ENCODE data around the gene KLC1.

KLC1 gene

DNA sequence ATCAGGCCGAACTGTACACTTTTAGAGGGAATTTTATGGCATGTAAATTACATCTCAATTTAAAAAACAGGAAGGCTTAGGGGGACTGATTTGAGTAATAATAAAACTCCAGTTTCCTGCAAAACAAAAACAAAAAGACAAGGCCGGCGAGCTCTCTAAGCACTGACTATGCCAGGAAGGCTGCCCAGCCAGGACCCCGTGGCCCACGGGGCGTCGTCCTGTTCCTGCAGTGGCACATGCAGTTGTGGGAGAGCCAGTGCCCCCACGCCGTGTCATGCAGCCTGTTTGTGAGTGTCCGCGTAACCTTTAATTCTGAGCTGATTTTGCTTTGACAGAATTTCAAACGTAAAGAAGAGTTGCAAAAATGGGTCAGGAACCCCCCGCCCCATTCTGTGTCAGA lies 75.7 kb downstream of the KLC1 start:
- H3K4me1 ChIP-seq (ENCODE audit: control insufficient read depth, insufficient read depth, low read length), result peaks cover 24% of the 10 kb centered on the region
- H3K9me3 ChIP-seq (ENCODE audit: control insufficient read depth in 2 of 2, low read length in 2 of 2), result no peaks in the 10 kb centered on the region
- H3K4me3 ChIP-seq (ENCODE audit: low read length in 2 of 2), result no peak overlapping the region
- no peak overlapping the region for H3K27ac ChIP-seq (ENCODE audit: low read length)
- peaks cover 19 to 34% of the 10 kb centered on the region in 2 donors for H3K36me3 ChIP-seq (ENCODE audit: control insufficient read depth in 2 of 2, insufficient read depth in 2 of 2, low read length in 2 of 2)
- H3K9ac ChIP-seq (ENCODE audit: low read length in 2 of 2), result no peak overlapping the region
- H3K27me3 ChIP-seq (ENCODE audit: control insufficient read depth in 1 of 2, insufficient read depth in 2 of 2, low read length in 2 of 2), result no peaks in the 10 kb centered on the region

DNA sequence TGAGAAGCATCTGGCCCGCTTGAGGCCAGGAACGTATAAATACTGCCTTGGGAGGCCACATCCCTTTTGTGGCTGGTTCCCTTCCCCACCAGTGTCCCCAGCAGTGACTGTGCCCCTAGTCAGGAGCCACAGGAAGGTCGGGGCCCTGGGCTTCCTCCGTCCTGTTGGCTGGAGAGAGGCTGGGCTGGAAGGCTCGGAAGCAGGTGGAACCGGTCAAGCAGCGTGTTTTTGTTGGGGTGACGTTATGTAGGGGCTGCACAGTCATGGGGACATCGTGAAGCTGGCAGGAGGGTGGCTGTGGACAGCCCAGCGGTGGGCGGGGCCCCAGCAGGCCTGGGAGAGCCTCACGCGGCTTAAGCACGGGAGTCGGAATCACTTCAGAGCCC lies 76.1 kb downstream of the KLC1 start:
- H3K9me3 ChIP-seq (ENCODE audit: control insufficient read depth in 2 of 2, low read length in 2 of 2), result no peaks in the 10 kb centered on the region
- H3K4me3 ChIP-seq (ENCODE audit: low read length in 2 of 2), result no peak overlapping the region
- no peak overlapping the region for H3K27ac ChIP-seq (ENCODE audit: low read length)
- H3K4me1 ChIP-seq (ENCODE audit: control insufficient read depth, insufficient read depth, low read length), result peaks cover 22% of the 10 kb centered on the region
- H3K9ac ChIP-seq (ENCODE audit: low read length in 2 of 2), result no peak overlapping the region
- no peaks in the 10 kb centered on the region for H3K27me3 ChIP-seq (ENCODE audit: control insufficient read depth in 1 of 2, insufficient read depth in 2 of 2, low read length in 2 of 2)
- peaks cover 19 to 31% of the 10 kb centered on the region in 2 donors for H3K36me3 ChIP-seq (ENCODE audit: control insufficient read depth in 2 of 2, insufficient read depth in 2 of 2, low read length in 2 of 2)

DNA sequence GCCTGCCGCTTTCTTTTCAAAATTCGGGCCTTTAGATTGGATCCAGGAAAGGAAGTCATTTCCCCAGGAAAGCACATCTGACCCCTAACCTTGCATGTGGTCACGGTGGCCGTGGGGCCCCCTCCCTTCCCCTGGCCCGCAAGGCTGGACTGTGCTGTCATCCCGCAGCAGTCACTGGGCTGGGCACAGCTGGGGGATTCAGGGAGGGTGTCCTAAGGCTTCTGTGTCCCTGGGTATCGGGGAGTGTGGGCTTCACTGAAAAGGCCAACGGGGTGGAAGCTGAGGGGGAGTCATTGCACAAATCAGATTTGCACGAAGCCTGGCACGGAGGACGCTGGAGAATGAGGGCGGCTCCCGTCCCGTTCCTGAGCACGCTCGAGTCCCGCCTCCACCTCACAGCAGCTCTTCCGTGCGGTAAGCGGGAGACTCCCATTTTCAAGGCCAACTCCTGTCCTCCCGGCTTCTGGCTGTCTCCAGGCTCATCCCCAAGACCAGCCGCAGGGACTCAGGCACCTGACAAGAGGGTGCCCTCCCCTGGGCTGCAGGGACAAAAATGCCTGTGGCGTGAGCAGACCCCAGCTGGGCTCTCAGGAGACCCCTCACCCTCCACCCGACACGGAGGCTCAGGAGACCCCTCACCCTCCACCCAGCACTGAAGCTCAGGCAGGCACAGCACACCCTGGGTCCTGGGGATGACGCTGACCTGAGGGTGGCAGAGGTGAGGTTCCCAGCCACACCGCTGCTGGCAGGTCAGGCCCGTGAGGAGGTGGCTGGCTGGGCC lies 76.7 kb downstream of the KLC1 start:
- peaks cover 18% of the 10 kb centered on the region for H3K4me1 ChIP-seq (ENCODE audit: control insufficient read depth, insufficient read depth, low read length)
- no peak overlapping the region for H3K27ac ChIP-seq (ENCODE audit: low read length)
- H3K4me3 ChIP-seq (ENCODE audit: low read length in 2 of 2), result no peak overlapping the region
- peaks cover 19 to 31% of the 10 kb centered on the region in 2 donors for H3K36me3 ChIP-seq (ENCODE audit: control insufficient read depth in 2 of 2, insufficient read depth in 2 of 2, low read length in 2 of 2)
- H3K9ac ChIP-seq (ENCODE audit: low read length in 2 of 2), result no peak overlapping the region
- no peaks in the 10 kb centered on the region for H3K9me3 ChIP-seq (ENCODE audit: control insufficient read depth in 2 of 2, low read length in 2 of 2)
- no peaks in the 10 kb centered on the region for H3K27me3 ChIP-seq (ENCODE audit: control insufficient read depth in 1 of 2, insufficient read depth in 2 of 2, low read length in 2 of 2)

DNA sequence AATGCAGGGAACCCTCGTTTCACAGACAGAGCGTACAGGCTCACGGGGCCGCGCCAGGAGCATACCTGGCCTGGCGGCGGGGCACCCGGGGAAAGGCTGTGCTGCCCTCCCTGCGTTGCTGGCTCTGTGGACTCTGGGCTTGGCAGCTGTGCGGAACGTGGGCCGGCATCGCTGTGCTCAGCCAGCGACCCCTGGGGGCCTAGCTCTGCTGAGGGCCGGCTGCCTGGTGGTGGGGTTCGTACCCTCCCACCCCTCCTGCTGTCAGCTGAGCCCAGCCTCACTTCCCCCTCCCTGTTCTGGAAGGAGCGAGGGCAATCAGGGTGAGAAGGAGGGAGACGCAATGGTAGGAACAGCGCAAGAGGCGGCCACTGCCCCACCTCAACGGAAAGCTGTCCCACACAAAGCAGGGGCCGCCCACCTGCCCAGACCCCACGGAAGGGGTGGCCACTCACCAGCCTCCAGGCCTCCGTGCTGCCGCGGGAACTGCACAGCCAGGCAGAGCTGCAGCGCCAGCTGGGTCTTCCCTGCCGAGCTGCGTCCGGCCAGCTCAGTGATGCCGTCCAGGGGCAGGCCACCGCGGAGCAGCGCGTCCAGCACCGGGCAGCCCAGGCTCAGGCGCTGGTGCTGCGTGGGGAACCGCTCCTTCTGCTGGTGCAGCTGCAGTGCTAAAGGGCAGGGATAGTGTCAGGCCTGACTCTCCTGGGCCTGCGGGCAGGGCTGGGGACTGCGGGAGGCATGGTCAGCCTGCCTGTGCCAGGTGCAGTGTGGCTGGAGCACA lies 77.7 kb downstream of the KLC1 start:
- H3K9me3 ChIP-seq (ENCODE audit: control insufficient read depth in 2 of 2, low read length in 2 of 2), result no peaks in the 10 kb centered on the region
- H3K4me3 ChIP-seq (ENCODE audit: low read length in 2 of 2), result no peak overlapping the region
- H3K27me3 ChIP-seq (ENCODE audit: control insufficient read depth in 1 of 2, insufficient read depth in 2 of 2, low read length in 2 of 2), result no peaks in the 10 kb centered on the region
- no peak overlapping the region for H3K27ac ChIP-seq (ENCODE audit: low read length)
- H3K9ac ChIP-seq (ENCODE audit: low read length in 2 of 2), result no peak overlapping the region
- H3K36me3 ChIP-seq (ENCODE audit: control insufficient read depth in 2 of 2, insufficient read depth in 2 of 2, low read length in 2 of 2), result peaks cover 19 to 29% of the 10 kb centered on the region in 2 donors
- peaks cover 20% of the 10 kb centered on the region for H3K4me1 ChIP-seq (ENCODE audit: control insufficient read depth, insufficient read depth, low read length)

DNA sequence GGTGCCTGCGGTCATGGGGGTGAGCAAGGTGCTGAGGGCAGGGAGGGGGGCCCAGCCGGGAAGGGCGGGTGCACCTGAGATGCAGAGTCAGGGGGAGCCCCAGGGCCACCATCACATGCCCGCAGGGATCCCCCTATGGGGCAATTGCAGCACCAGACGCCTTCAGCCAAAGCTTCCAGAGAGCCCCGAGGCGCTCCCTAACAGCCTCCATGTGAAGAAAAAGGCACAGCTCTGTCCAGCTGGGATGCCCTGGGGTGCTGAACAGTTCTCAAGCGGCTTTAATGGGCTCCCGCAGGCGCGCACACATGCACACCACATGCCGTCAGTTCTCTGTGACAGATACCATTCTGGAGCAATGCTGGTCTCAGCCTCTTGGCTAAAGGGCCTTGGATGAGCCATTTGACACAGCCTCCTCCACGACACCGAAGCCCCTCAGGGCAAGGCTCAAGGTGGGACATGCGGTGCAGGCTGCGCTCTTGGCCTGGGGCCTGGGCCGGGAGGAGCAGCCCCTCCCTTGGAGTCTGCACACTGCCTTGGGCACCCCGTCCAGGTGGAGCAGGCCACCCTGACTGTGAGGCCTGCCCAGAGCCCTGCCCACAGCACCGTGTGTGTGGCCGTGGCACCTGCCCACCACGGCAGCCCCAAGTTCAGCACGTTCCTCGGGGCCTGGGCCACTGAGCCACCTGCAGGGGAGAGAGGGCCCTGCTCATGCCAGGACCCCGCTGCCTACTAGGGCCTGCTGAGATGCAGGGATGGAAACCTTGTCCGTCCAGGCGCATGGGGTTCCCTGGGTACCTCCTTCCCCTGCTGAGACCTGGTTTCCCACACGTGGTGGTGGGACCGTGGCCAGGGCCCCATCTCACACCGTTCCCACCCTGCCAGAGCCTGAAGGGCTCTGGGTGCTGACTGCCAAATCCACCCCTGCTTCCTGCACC lies 78.6 kb downstream of the KLC1 start:
- Histone ChIP-seq H3K27ac (ENCODE audit: low read length) (no peak overlapping the region), H3K36me3 (ENCODE audit: control insufficient read depth in 2 of 2, insufficient read depth in 2 of 2, low read length in 2 of 2) (peaks cover 11 to 22% of the 10 kb centered on the region in 2 donors), H3K9ac (ENCODE audit: low read length in 2 of 2) (no peak overlapping the region), H3K4me1 (ENCODE audit: control insufficient read depth, insufficient read depth, low read length) (peaks cover 27% of the 10 kb centered on the region), H3K27me3 (ENCODE audit: control insufficient read depth in 1 of 2, insufficient read depth in 2 of 2, low read length in 2 of 2) (no peaks in the 10 kb centered on the region), H3K4me3 (ENCODE audit: low read length in 2 of 2) (no peak overlapping the region), H3K9me3 (ENCODE audit: control insufficient read depth in 2 of 2, low read length in 2 of 2) (no peaks in the 10 kb centered on the region)

DNA sequence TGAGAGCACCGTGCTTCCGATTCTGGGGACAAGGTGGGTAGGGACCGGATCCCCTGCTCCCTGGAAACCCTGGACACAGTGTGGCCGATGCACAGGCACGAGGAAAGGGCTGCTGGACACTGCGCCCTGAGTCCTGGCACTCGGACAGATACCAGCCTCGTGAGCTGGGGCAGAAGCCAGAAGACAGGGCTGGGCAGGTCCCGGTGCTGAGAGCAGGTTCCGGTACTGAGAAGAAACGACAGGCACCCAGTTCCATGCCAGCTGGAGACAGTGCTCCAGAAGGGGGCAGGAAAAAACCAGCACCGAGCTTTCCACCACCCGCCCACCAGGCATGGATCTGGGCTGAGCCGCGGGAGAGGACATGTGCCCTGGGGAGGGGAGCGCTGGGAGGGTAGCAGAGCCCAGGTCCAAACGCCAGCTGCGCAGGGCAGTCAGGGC lies 79.8 kb downstream of the KLC1 start:
- Histone ChIP-seq H3K27ac (ENCODE audit: low read length) (no peak overlapping the region), H3K4me3 (ENCODE audit: low read length in 2 of 2) (peak overlapping the region in 1 of 2 donors; percentile 47), H3K27me3 (ENCODE audit: control insufficient read depth in 1 of 2, insufficient read depth in 2 of 2, low read length in 2 of 2) (no peaks in the 10 kb centered on the region), H3K9ac (ENCODE audit: low read length in 2 of 2) (no peak overlapping the region), H3K4me1 (ENCODE audit: control insufficient read depth, insufficient read depth, low read length) (peaks cover 27% of the 10 kb centered on the region), H3K9me3 (ENCODE audit: control insufficient read depth in 2 of 2, low read length in 2 of 2) (no peaks in the 10 kb centered on the region), H3K36me3 (ENCODE audit: control insufficient read depth in 2 of 2, insufficient read depth in 2 of 2, low read length in 2 of 2) (peaks cover 4 to 12% of the 10 kb centered on the region in 2 donors)

DNA sequence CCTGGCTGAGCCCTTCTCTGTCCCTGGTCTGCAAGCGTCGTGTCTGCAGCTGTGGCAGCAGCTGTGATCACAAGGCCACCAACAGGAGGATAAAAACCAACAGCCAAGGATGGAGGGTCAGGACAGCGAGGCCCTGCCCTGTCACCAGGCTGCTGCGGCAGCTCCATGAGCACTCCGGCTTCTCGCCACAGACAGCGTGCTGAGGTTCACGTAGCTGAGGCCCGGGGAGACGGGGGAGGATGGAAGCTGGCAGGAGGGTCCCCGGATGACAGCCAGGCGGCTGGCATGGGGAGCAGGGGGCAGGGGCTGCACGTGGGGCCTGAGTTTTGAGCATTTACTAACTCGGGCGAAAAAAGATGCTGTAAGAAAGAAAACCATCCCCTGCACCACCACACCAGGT lies 80.8 kb downstream of the KLC1 start:
- no peak overlapping the region for H3K27ac ChIP-seq (ENCODE audit: low read length)
- H3K4me1 ChIP-seq (ENCODE audit: control insufficient read depth, insufficient read depth, low read length), result peaks cover 30% of the 10 kb centered on the region
- H3K9ac ChIP-seq (ENCODE audit: low read length in 2 of 2), result no peak overlapping the region

DNA sequence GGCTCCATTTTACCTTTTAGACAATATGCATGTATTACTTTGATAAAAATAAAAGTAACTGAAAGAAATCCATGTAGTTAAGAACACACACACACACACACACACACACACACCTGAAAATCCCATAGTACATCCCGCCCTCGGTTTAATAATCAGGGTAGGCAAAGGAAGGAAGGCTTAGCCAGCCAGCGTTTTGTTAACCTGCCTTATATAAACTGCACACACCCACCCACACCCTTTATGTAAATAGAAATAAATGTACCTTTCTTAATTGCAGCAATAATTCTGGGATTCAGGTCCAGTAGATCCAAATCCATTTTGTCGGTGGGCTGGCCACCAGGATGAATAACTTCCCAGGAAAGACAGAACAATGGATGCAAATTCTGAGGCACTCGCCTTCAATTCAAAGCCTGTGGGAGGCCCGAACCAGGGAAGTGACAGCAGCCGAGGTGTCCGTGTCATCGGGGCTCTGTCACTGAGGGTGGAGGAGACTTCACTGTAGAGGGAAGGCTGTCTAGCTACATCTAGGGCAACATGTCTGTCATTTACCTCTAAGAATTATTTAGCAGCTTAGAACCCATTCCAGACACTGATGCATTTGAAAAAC lies 81.9 kb downstream of the KLC1 start:
- H3K27ac ChIP-seq (ENCODE audit: low read length), result no peak overlapping the region
- no peak overlapping the region for H3K9ac ChIP-seq (ENCODE audit: low read length in 2 of 2)
- H3K36me3 ChIP-seq (ENCODE audit: control insufficient read depth in 2 of 2, insufficient read depth in 2 of 2, low read length in 2 of 2), result peaks cover 0 to 9% of the 10 kb centered on the region in 2 donors

More for the DNA sequence above, 80.8 kb downstream of the KLC1 start:
- no peak overlapping the region for H3K4me3 ChIP-seq (ENCODE audit: low read length in 2 of 2)
- H3K36me3 ChIP-seq (ENCODE audit: control insufficient read depth in 2 of 2, insufficient read depth in 2 of 2, low read length in 2 of 2), result peaks cover 0 to 9% of the 10 kb centered on the region in 2 donors
- H3K27me3 ChIP-seq (ENCODE audit: control insufficient read depth in 1 of 2, insufficient read depth in 2 of 2, low read length in 2 of 2), result no peaks in the 10 kb centered on the region
- H3K9me3 ChIP-seq (ENCODE audit: control insufficient read depth in 2 of 2, low read length in 2 of 2), result no peaks in the 10 kb centered on the region

DNA sequence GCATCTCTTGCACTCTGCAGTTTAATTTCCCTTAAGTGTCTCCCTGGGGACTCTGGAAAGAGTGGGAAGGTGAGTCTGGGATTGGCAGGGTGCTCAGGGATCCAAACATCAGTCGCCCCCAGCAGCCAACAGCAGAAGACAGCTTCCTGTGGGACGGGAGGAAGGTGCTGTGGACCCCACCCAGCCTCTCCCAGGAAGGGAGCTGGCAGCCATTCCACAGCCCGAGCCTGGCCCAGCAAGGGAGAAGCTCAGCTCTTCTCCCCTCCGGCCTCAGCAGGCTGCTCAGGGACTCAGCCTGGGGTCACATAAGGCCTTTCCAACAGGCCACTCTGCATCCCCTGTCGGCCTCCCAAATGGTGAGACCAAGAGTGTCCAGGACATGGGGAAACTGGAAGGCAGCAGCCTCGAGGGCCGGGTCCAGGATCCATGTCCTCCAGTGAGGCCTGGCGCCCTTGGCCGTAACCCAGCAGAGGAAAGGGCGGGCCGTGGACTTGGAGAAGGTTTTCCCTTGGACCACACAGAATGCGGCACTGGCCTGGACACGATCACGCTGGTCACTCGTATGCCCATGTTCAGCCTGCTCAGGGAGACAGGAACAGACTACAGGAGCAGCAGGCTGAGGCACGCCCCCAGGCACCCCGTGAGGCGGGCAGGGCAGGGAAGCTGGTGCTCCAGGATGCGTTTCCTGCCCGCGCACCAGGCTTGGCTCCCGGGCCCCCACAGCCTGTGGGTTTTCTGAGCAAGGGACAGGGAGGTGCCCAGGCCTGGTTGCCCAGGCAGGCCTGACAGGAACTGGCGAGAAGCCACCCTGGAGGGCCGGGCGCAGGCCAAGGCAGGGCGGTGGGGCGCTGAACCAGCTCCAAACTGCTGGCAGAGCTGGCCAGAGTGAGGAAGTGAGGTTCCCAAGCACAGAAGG lies 82.8 kb downstream of the KLC1 start:
- H3K9me3 ChIP-seq (ENCODE audit: control insufficient read depth in 2 of 2, low read length in 2 of 2), result no peaks in the 10 kb centered on the region
- H3K9ac ChIP-seq (ENCODE audit: low read length in 2 of 2), result no peak overlapping the region
- H3K4me3 ChIP-seq (ENCODE audit: low read length in 2 of 2), result no peak overlapping the region
- peaks cover 0 to 7% of the 10 kb centered on the region in 2 donors for H3K36me3 ChIP-seq (ENCODE audit: control insufficient read depth in 2 of 2, insufficient read depth in 2 of 2, low read length in 2 of 2)
- H3K27me3 ChIP-seq (ENCODE audit: control insufficient read depth in 1 of 2, insufficient read depth in 2 of 2, low read length in 2 of 2), result no peaks in the 10 kb centered on the region
- peak overlapping the region; percentile 6 for H3K27ac ChIP-seq (ENCODE audit: low read length)
- peaks cover 37% of the 10 kb centered on the region for H3K4me1 ChIP-seq (ENCODE audit: control insufficient read depth, insufficient read depth, low read length)

More for the DNA sequence above, 81.9 kb downstream of the KLC1 start:
- H3K4me1 ChIP-seq (ENCODE audit: control insufficient read depth, insufficient read depth, low read length), result peaks cover 35% of the 10 kb centered on the region
- no peaks in the 10 kb centered on the region for H3K9me3 ChIP-seq (ENCODE audit: control insufficient read depth in 2 of 2, low read length in 2 of 2)
- no peaks in the 10 kb centered on the region for H3K27me3 ChIP-seq (ENCODE audit: control insufficient read depth in 1 of 2, insufficient read depth in 2 of 2, low read length in 2 of 2)
- H3K4me3 ChIP-seq (ENCODE audit: low read length in 2 of 2), result no peak overlapping the region

Data from stomach smooth muscle (tissue), 2 donors.